T-helper 1 cell (primary cell): Measurements from ENCODE around the gene ESRP2.

Source experiments
- DNase-seq, 5 donors: peaks; one replicate each; pipeline ENCODE4 v3.0.0-alpha.2; 2012 to 2020

ESRP2 gene

GRCh38 chr16:68236826-68237242, 907 bp upstream of the ESRP2 start:
- no peak for DNase-seq

- DNase-seq, result peak in 4 of 5 donors; percentile 39 to 63 (median 45)
Observed at GRCh38 chr16:68236137-68236825, 354 bp upstream of the ESRP2 start.

- peak in 1 of 5 donors; percentile 16 for DNase-seq
Observed at GRCh38 chr16:68235108-68235886, 630 bp downstream of the ESRP2 start.

GRCh38 chr16:68234188-68235107, 1.5 kb downstream of the ESRP2 start:
- DNase-seq, result no peak

GRCh38 chr16:68233835-68234187, 2.1 kb downstream of the ESRP2 start:
- DNase-seq, result no peak

- no peak for DNase-seq
Observed at GRCh38 chr16:68233085-68233834, 2.7 kb downstream of the ESRP2 start.

GRCh38 chr16:68232335-68232734, 3.6 kb downstream of the ESRP2 start:
- DNase-seq, result no peak

GRCh38 chr16:68231384-68232136, 4.4 kb downstream of the ESRP2 start:
- DNase-seq, result no peak

- no peak for DNase-seq
Observed at GRCh38 chr16:68230956-68231355, 5.0 kb downstream of the ESRP2 start.

- no peak for DNase-seq
Observed at GRCh38 chr16:68230176-68230571, 5.8 kb downstream of the ESRP2 start.

- DNase-seq, result peak in 2 of 5 donors; percentile 17 to 40
Observed at GRCh38 chr16:68229431-68230175, 6.3 kb downstream of the ESRP2 start.

- DNase-seq, result no peak
Observed at GRCh38 chr16:68228652-68229051, 7.3 kb downstream of the ESRP2 start.

- no peak for DNase-seq
Observed at GRCh38 chr16:68227850-68228553, 7.9 kb downstream of the ESRP2 start.

- peak in 1 of 5 donors; percentile 48 for DNase-seq
Observed at GRCh38 chr16:68227183-68227793, 8.6 kb downstream of the ESRP2 start.

GRCh38 chr16:68226116-68226515, 9.8 kb downstream of the ESRP2 start:
- no peak for DNase-seq

- DNase-seq, result no peak
Observed at GRCh38 chr16:68223072-68223471, 12.9 kb downstream of the ESRP2 start.

- no peak for DNase-seq
Observed at GRCh38 chr16:68219725-68220351, 16.1 kb downstream of the ESRP2 start.

- DNase-seq, result no peak
Observed at GRCh38 chr16:68217506-68217905, 18.4 kb downstream of the ESRP2 start.

- DNase-seq, result no peak
Observed at GRCh38 chr16:68216240-68216639, 19.7 kb downstream of the ESRP2 start.
